H9 (cell line): ENCODE measurements around the gene IL16. TPM values are rescaled to one million over a fixed set of nuclear protein-coding genes. Genes with fewer than 3 reads are reported as not detected.

ENCODE experiments used
- DNase-seq: peaks from one replicate; pipeline ENCODE4 v3.0.0-alpha.2; 2017
- H2AFZ ChIP-seq: one replicate; pipeline ENCODE4 v1.6.1; 2013; ENCODE audit warnings: mild to moderate bottlenecking, low read length, control low read depth, moderate library complexity
- H2AK5ac ChIP-seq: 2 replicates; pipeline ENCODE4 v1.6.1; 2013; ENCODE audit warnings: low read length, control low read depth, mixed read lengths; ENCODE audit not compliant: insufficient read length
- H2BK120ac ChIP-seq: one replicate; pipeline ENCODE4 v1.6.1; 2013; ENCODE audit warnings: low read depth, mild to moderate bottlenecking, low read length, control low read depth, inconsistent platforms; ENCODE audit not compliant: poor library complexity, severe bottlenecking
- H2BK12ac ChIP-seq: 2 replicates; pipeline ENCODE4 v1.6.1; 2013; ENCODE audit warnings: low read length, control low read depth, mixed read lengths, low read depth; ENCODE audit not compliant: insufficient read length
- H2BK15ac ChIP-seq: 2 replicates; pipeline ENCODE4 v1.6.1; 2013; ENCODE audit warnings: low read depth, low read length, control low read depth
- H2BK20ac ChIP-seq: one replicate; pipeline ENCODE4 v1.6.1; 2013; ENCODE audit warnings: low read depth, mild to moderate bottlenecking, low read length, control low read depth, inconsistent platforms; ENCODE audit not compliant: poor library complexity, severe bottlenecking
- H2BK5ac ChIP-seq: 2 replicates; pipeline ENCODE4 v1.6.1; 2013; ENCODE audit warnings: low read length, control low read depth, mixed read lengths; ENCODE audit not compliant: insufficient read length
- H3K14ac ChIP-seq: 2 replicates; pipeline ENCODE4 v1.6.1; 2013; ENCODE audit warnings: low read length, control low read depth; ENCODE audit not compliant: insufficient read depth
- H3K18ac ChIP-seq: 2 replicates; pipeline ENCODE4 v1.6.1; 2013; ENCODE audit warnings: low read depth, mild to moderate bottlenecking, mixed read lengths, low read length, control low read depth; ENCODE audit not compliant: insufficient read length
- H3K23ac ChIP-seq: 2 replicates; pipeline ENCODE4 v1.6.1; 2013; ENCODE audit warnings: low read length, control low read depth, mixed read lengths, low read depth; ENCODE audit not compliant: insufficient read length
- H3K23me2 ChIP-seq: 2 replicates; pipeline ENCODE4 v1.6.1; 2013; ENCODE audit warnings: low read depth, mild to moderate bottlenecking, mixed read lengths, low read length, control low read depth; ENCODE audit not compliant: insufficient read length, poor library complexity, severe bottlenecking
- H3K27ac ChIP-seq: 2 replicates; pipeline ENCODE4 v1.5.1; 2013; ENCODE audit warnings: low read length, control low read depth, mixed read lengths, low read depth; ENCODE audit not compliant: insufficient read length
- H3K27me3 ChIP-seq: 2 replicates; pipeline ENCODE4 v1.6.1; 2013; ENCODE audit warnings: low read length, control low read depth, inconsistent platforms; ENCODE audit not compliant: insufficient read depth
- H3K4ac ChIP-seq: 2 replicates; pipeline ENCODE4 v1.6.1; 2013; ENCODE audit warnings: low read depth, mild to moderate bottlenecking, control low read depth, inconsistent platforms, low read length, moderate library complexity
- H3K4me1 ChIP-seq: 2 replicates; pipeline ENCODE4 v1.6.1; 2013; ENCODE audit warnings: low read length, control low read depth, inconsistent platforms; ENCODE audit not compliant: insufficient read depth
- H3K4me2 ChIP-seq: 2 replicates; pipeline ENCODE4 v1.6.1; 2013; ENCODE audit warnings: low read length, control low read depth, mixed read lengths; ENCODE audit not compliant: insufficient read length, insufficient read depth
- H3K56ac ChIP-seq: 2 replicates; pipeline ENCODE4 v1.6.1; 2013; ENCODE audit warnings: low read depth, mild to moderate bottlenecking, mixed read lengths, low read length, control low read depth; ENCODE audit not compliant: insufficient read length
- H3K79me1 ChIP-seq: 2 replicates; pipeline ENCODE4 v1.6.1; 2013; ENCODE audit warnings: low read depth, mild to moderate bottlenecking, moderate library complexity, low read length, control low read depth, inconsistent platforms; ENCODE audit not compliant: insufficient read depth, poor library complexity, severe bottlenecking
- H3K79me2 ChIP-seq: 2 replicates; pipeline ENCODE4 v1.6.1; 2013; ENCODE audit warnings: low read length, control low read depth, inconsistent platforms; ENCODE audit not compliant: insufficient read depth
- H3K9ac ChIP-seq: 2 replicates; pipeline ENCODE4 v1.6.1; 2013; ENCODE audit warnings: low read length, control low read depth, mixed read lengths; ENCODE audit not compliant: insufficient read length; ENCODE audit errors: extremely low read depth
- H3K9me3 ChIP-seq: one replicate; pipeline ENCODE4 v1.6.1; 2013; ENCODE audit warnings: low read depth, low read length, inconsistent platforms; ENCODE audit not compliant: control insufficient read depth
- H3T11ph ChIP-seq: one replicate; pipeline ENCODE4 v1.6.1; 2013; ENCODE audit warnings: mild to moderate bottlenecking, low read length, control low read depth, inconsistent platforms
- H4K20me1 ChIP-seq: one replicate; pipeline ENCODE4 v1.6.1; 2013; ENCODE audit not compliant: control insufficient read depth, insufficient read length, insufficient read depth
- H4K5ac ChIP-seq: 2 replicates; pipeline ENCODE4 v1.6.1; 2013; ENCODE audit warnings: low read depth, mild to moderate bottlenecking, mixed read lengths, low read length, control low read depth; ENCODE audit not compliant: insufficient read length
- H4K8ac ChIP-seq: replicated peaks from 2 replicates; pipeline ENCODE4 v1.6.1; 2013; ENCODE audit warnings: low read length, control low read depth, mixed read lengths, low read depth; ENCODE audit not compliant: insufficient read length
- H4K91ac ChIP-seq: 2 replicates; pipeline ENCODE4 v1.6.1; 2013; ENCODE audit warnings: low read depth, mild to moderate bottlenecking, moderate library complexity, mixed read lengths, low read length, control low read depth; ENCODE audit not compliant: insufficient read length
- H3K27ac Mint-ChIP-seq, 3 experiments: 2 replicates in 2 of 3; 3 replicates in 1 of 3; pipeline ENCODE4 v1.8.0; 2020 to 2021; ENCODE audit warnings: mixed read lengths in 3 of 3, mild to moderate bottlenecking in 1 of 3, moderate library complexity in 1 of 3
- H3K27me3 Mint-ChIP-seq: 2 replicates; pipeline ENCODE4 v1.8.0; 2021; ENCODE audit warnings: low read depth, mild to moderate bottlenecking, moderate library complexity, mixed read lengths
- H3K36me3 Mint-ChIP-seq, 3 experiments: 2 replicates in 2 of 3; 3 replicates in 1 of 3; pipeline ENCODE4 v1.8.0; 2020 to 2021; ENCODE audit warnings: low read depth in 3 of 3, mixed read lengths in 3 of 3; ENCODE audit not compliant: insufficient read depth in 1 of 3
- H3K4me1 Mint-ChIP-seq, 2 experiments: 2 replicates each; pipeline ENCODE4 v1.8.0; 2020; ENCODE audit warnings: mixed read lengths in 2 of 2
- H3K4me3 Mint-ChIP-seq, 2 experiments: 2 replicates in 1 of 2; 3 replicates in 1 of 2; pipeline ENCODE4 v1.8.0; 2020 to 2021; ENCODE audit warnings: mild to moderate bottlenecking in 2 of 2, mixed read lengths in 2 of 2, moderate library complexity in 1 of 2
- H3K9me3 Mint-ChIP-seq, 2 experiments: 2 replicates in 1 of 2; 3 replicates in 1 of 2; pipeline ENCODE4 v1.8.0; 2020; ENCODE audit warnings: mild to moderate bottlenecking in 2 of 2, mixed read lengths in 2 of 2, moderate library complexity in 1 of 2
- WGBS: extraction: QIAGEN DNeasy Blood & Tissue Kit; methylation state at CpG from one replicate; pipeline ENCODE4 v1.1.7; 2013; ENCODE audit warnings: missing lambda C conversion rate, low lambda C conversion rate, mixed read lengths; ENCODE audit not compliant: insufficient read length; ENCODE audit errors: extremely low coverage; 5-methylcytosine and 5-hydroxymethylcytosine counted together
- total RNA-seq: library from RNA; stranded (reverse); gene quantifications from 2 replicates; pipeline ENCODE4 v1.2.1, GENCODE V29; 2021
- TF ChIP-seq, protein P1 (sequence below): fragments of 200-600 bp; sonication (generic); conservative IDR thresholded peaks from 3 replicates; pipeline ENCODE4 v1.8.0; 2021; ENCODE audit warnings: antibody characterized with exemption, mild to moderate bottlenecking

IL16 gene
- total RNA-seq, 1 experiment from 2014 or later: 0.28 TPM

DNA sequence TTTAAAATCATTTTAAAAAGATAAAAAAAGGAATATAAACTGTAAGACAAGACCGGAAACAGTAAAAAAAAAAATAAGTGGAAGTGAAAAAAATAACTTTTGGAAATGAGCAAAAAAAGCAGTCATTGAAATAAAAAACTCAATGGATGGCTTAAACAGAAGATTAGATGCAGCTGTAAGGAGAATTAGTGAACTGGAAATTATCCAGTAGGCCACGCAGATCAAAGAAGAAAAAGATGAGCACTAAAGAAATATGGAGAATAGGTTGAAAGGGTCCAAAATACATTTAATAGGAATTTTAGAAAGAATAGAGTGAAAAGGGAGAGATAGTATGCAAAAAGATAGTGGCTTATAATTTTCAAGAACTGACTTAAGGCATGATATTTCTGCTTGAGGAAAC lies 80.3 kb downstream of the IL16 start:
- Histone ChIP-seq H3K23me2 (no peaks in the 10 kb centered on the region), H3K23ac (no peak overlapping the region), H3K4me2 (no peak overlapping the region), H2BK12ac (no peak overlapping the region), H3K9me3 (peaks cover 4% of the 10 kb centered on the region), H2BK120ac (no peak overlapping the region), H2AFZ (no peak overlapping the region), H4K91ac (no peak overlapping the region), H3K27ac (no peak overlapping the region), H4K20me1 (no peaks in the 10 kb centered on the region), H3K27me3 (no peaks in the 10 kb centered on the region), H2BK20ac (no peak overlapping the region), H2AK5ac (no peak overlapping the region), H2BK15ac (no peak overlapping the region), H3K4ac (no peak overlapping the region), H3T11ph (no peak overlapping the region), H3K56ac (no peak overlapping the region), H3K18ac (no peak overlapping the region), H4K5ac (no peak overlapping the region), H3K4me1 (peaks cover 3% of the 10 kb centered on the region; the same call in 1 of the 2 replicates), H4K8ac (no peak overlapping the region), H3K79me1 (no peaks in the 10 kb centered on the region), H3K9ac (no peak overlapping the region), H2BK5ac (no peak overlapping the region), H3K79me2 (no peaks in the 10 kb centered on the region), H3K14ac (no peak overlapping the region)
- no peak for DNase-seq
- Mint-ChIP-seq H3K27ac (no peak overlapping the region), H3K9me3 (peaks cover 22 to 27% of the 10 kb centered on the region in 2 experiments), H3K4me1 (peaks cover 10% of the 10 kb centered on the region in 2 experiments), H3K27me3 (peaks cover 5% of the 10 kb centered on the region; the same call in 1 of the 2 replicates), H3K36me3 (peaks cover 5 to 18% (median 10%) of the 10 kb centered on the region in 3 experiments; a peak in 6 of 7 replicates), H3K4me3 (no peak overlapping the region)
- WGBS: no CpG with 5 or more reads among the region's 2 CpGs
- TF ChIP-seq, protein P1, sequence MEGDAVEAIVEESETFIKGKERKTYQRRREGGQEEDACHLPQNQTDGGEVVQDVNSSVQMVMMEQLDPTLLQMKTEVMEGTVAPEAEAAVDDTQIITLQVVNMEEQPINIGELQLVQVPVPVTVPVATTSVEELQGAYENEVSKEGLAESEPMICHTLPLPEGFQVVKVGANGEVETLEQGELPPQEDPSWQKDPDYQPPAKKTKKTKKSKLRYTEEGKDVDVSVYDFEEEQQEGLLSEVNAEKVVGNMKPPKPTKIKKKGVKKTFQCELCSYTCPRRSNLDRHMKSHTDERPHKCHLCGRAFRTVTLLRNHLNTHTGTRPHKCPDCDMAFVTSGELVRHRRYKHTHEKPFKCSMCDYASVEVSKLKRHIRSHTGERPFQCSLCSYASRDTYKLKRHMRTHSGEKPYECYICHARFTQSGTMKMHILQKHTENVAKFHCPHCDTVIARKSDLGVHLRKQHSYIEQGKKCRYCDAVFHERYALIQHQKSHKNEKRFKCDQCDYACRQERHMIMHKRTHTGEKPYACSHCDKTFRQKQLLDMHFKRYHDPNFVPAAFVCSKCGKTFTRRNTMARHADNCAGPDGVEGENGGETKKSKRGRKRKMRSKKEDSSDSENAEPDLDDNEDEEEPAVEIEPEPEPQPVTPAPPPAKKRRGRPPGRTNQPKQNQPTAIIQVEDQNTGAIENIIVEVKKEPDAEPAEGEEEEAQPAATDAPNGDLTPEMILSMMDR: no peak
